ENCODE data around the gene STRA6.

Gene STRA6

GRCh38 chr15:74226761-74227540 is 24.4 kb upstream of the STRA6 start:
- no peak for DNase-seq

DNA sequence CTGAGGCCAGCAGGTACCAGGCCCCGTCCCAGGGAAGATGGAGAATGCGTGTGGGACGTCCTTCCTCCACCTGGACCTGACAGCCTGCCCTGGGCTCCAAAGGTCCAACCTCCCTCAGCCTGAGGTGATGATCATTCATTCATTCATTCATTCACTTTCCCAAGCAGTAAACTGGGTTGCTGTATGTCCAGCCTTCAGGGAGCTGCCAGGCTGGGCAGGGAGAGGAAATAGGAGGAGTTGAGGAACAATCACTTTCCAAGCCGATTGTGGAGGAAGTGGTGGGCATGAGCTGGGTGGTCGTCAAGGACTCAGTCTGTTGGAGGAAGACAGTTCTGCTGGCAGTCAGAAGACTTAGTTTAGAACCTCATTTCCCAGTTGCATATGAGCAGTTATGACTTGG is 23.3 kb upstream of the STRA6 start:
- DNase-seq, result no peak

- no peak for DNase-seq
Observed at GRCh38 chr15:74222240-74223119, 19.9 kb upstream of the STRA6 start.

- no peak for DNase-seq
Observed at GRCh38 chr15:74221399-74222239, 19.0 kb upstream of the STRA6 start.

DNA sequence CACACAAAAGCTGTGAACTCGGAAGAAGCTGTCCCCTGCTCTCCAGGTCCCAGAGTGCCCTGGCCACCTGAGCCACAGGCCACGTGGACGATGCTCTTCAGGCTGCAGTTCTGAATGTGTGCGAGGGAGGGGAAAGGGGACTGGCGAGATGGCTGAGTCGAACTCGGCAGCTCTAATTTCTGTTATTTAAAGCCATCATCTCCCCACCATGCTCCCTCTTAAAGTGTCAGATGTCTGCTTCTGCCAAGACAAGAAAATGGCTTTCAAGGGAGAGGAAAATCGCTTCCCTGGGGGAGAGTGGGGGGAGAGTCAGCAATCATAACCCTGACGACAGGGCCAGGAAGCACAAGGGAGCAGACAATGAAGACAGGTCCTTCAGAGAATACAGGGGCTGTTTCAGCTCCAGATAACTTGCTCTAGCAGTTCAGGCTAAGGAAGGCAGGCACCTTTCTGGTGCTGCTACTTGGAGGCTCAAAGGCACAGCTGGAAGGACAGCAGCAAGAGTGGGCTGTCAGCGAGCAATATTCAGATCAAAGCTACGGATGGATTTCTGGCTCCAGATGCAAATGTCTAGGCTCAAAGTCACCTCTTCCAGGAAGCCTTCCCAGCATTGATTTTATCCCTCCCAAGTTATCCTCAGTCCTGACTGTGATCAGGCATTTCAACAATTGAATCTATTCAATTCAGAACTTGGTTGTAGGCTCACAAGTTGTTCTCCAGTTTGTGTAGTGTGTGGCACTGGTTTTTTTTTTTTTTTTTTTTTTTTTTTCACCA is 18.1 kb upstream of the STRA6 start:
- peak; percentile 84 for DNase-seq

GRCh38 chr15:74217907-74218885 is 15.6 kb upstream of the STRA6 start:
- peak; percentile 24 for DNase-seq

DNA sequence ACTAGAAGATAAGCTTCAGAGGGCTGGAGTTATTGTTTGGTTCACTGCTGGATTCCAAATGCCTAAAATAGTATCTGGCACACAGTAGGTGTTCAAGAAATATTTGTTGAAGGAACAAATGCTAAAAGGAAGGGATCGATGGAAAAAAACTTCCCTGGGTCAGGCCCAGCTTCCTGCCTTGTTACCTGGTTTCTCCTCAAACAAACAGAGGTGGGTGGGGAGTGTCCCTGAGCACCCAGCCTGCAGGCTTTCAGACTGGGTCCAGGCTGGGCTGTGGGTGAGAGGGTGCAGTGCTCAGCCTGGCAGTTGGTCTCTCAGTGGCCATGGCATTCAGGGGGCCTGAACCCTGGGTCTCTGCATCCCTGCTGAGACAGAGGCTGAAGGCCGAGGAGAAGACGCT is 14.4 kb upstream of the STRA6 start:
- no peak for DNase-seq

DNA sequence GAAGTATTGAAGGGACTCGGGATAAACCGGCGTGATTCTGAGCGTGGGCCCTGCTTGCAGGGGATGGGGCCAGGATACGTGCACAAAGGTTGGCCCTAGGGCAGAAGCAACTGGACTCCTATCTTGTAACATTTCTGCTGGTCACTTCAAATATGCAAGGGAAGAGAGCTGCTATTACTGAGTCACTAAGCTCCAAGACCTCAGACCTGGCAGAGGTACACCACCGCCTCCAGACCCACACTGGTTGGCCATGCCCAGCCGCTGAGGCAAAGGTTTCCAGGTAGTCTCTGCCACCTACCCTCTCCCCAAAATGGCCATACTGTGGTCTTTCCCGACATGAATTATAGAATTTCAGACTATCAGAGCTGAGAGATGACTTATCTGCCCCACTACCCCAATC is 13.4 kb upstream of the STRA6 start:
- no peak for DNase-seq

DNA sequence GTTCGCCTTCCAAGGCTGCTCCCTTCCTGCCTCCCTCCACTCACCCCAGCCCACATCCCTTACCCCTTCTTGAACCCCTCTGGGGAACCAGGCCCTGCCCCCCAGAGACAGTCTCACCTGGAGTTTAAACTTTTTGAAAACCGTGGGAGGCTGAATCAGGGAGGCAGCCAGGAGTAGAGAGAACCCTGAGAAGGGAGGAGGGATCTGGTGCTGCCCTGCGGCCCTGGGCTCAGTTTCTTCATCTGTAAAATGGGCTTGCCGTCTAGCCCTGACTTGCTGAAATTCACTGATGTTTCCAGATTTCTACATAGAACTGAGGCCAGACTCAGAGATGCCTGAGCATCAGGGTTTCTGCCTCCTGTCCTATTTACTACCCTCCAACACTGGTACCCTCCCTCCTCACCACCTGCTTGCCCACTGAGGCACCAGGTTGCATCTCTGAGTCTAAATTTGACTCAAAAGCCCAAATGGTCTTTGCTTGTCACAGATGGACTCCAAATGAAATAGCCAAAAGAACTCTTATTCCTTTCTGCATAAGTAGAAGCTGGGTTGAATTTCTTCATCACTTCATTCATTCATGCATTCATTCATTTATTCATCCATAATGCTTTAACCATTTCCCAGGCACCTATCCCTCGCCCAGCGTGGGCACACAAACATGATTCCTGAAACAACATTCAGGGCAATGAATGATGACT is 11.9 kb upstream of the STRA6 start:
- no peak for DNase-seq

DNA sequence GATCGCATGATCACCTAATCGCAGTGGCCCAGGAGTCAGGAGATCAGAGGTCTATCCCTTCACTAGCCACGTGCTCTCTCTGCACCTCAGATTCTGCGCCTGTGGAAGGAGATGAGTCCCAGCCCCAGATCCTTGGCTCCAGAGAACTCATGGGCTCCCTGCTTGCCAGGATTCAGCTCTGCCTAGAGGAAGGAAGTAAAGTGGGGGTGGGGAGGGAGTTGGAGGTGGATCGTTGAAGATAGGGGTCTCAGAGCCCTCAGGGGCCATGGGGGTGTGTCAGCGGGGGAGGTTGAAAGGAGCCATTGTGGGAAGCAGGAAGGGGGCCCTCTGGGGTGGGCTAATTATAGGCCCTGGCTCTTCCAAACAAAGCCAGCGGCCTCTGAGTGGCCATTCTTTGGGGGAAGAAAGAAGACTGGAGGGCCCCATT is 11.3 kb upstream of the STRA6 start:
- DNase-seq, result no peak

DNA sequence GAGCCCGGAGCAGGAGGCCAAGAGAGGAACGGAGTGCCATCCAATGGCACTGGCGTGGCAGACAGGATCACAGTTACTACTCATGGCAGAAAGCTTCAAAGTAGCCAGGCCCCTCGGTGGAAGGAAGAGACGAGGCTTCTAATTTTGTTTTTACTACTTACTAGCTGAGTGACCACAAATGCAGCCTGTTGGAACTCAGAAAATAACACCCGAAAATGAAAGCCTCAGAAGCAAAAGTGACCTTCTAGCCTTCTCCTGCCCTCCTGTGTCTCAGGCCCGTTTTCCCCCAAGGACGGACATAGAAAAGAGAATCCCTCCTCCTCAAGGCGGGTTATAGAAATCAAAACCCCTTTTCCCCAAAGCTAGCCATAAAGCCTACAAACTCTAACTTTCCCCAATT is 9.9 kb upstream of the STRA6 start:
- no peak for DNase-seq

DNA sequence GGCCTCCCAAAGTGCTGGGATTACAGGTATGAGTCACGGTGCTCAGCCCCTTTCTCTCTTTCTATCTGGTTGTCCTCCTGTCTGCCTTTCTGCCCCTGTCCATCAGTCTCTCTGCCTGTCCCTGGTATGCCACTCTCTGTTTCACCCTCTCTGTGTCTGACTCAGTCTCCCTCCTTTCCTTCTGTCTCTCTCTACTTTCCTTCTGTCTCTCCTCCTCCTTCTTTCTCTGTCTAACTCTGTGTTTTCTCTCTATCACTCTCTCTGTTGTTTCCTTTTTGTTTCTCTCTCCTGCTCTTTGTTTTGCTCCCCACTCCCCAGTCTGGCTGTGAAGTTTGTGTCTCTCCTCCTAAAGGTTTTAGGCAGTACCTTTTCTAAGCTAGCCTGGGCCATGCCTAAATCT is 9.1 kb upstream of the STRA6 start:
- DNase-seq, result no peak

GRCh38 chr15:74210729-74211128 is 8.1 kb upstream of the STRA6 start:
- DNase-seq, result no peak

DNA sequence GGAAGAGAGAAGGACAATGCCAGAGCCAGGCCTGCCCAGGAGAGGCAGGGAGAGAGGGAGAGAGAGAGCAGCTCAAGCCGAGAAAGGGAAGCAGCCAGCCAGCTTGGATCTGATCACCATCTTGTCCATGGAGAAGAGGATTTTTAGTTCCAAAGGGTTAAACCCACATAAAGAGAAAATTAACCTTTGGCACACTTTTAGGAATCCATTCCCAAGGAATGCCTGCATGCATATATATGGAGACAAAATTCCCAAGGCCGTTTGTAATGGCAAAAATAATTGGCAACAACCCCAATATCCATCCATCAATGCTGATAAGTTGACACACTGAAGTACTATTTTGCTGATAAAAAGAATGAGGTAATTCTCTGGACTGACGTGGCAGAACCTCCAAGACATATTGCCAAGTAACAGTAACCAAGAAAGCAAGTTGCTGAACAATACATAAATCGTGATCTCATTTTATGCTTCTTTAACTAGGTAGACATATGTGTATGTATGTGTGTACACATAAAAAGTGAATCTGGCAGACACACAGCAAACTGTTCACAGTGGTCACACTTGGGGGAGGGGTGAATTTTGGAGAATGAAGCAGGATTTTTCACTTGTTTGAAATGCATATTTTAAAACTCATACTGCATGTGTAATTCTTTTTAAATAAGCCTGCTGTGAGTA is 7.5 kb upstream of the STRA6 start:
- DNase-seq, result no peak

DNA sequence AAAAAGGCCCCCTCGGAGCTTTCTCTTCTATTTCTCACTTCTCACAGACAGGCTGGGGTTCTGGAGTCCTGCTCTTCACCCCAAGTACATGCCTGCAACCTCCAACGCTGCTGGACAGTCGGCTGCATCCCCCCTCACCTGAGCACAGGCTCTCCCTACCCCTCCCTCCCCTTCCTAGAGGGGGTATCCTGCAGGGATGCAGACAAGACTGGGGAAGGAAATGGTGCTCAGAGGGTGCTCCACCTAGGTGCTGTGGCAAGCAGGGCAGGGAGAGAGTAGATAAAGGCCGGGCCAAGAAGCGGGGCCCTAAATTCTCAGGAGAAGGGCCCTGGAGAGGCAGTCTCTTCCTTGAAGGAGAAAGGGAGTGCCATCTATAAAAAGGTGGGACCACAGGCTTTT is 7.0 kb upstream of the STRA6 start:
- DNase-seq, result no peak

DNA sequence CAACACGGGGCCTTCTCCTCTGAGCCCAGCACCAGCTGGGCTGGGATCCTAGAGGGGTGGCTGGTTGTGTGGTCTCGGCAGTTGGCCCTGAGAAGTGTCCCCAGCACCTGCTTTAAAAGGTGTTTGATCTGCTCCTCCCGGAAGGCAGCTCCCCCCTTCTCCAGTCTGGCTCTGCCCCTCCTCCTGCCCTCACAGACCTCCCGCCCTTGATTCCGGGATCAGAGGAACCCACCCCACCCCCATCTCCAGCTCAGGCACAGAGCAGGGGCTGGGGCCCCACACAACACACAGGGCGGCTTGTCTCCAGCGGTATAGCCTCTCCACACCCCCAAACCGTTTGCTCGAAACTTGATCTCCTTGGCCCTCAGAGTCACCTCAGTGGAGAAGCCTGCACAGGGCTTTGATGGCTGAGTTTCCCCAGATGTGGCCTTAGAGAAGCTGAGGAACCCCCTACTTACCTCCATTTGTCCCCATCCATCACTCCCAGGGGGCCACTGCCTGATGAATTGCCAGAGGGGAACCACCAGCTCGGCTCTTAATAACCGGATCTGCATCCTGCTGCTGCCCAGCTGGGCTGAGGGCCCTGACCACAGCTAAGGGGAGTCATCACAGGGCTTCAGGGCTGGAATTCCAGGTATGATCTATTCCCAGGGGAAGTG is 6.4 kb upstream of the STRA6 start:
- DNase-seq, result no peak

GRCh38 chr15:74208496-74208895 is 5.9 kb upstream of the STRA6 start:
- DNase-seq, result no peak

- DNase-seq, result no peak
Observed at GRCh38 chr15:74207652-74208440, 5.3 kb upstream of the STRA6 start.
